SH-SY5Y (cell line): Measurements from ENCODE around the gene C1orf50.

Experiments used
- GATA2 ChIP-seq: IDR thresholded peaks from 2 replicates; pipeline ENCODE4 v1.6.1; 2011; ENCODE audit warnings: mild to moderate bottlenecking, low read depth, low read length
- GATA3 ChIP-seq: IDR thresholded peaks from 2 replicates; pipeline ENCODE4 v1.6.1; 2011; ENCODE audit warnings: low read depth, mild to moderate bottlenecking, low read length, moderate library complexity

C1orf50 gene

GRCh38 chr1:42825036-42825851 is 58.2 kb downstream of the C1orf50 start:
- TF ChIP-seq GATA3: no peak
- TF ChIP-seq GATA2: no peak
